H9 (cell line): Measurements from ENCODE around the gene PREP. TPM values are rescaled to one million over a fixed set of nuclear protein-coding genes. Genes with fewer than 3 reads are reported as not detected.

Experiments
- DNase-seq: peaks from one replicate; pipeline ENCODE4 v3.0.0-alpha.2; 2017
- H2AFZ ChIP-seq: one replicate; pipeline ENCODE4 v1.6.1; 2013; ENCODE audit warnings: mild to moderate bottlenecking, low read length, control low read depth, moderate library complexity
- H2AK5ac ChIP-seq: 2 replicates; pipeline ENCODE4 v1.6.1; 2013; ENCODE audit warnings: low read length, control low read depth, mixed read lengths; ENCODE audit not compliant: insufficient read length
- H2BK120ac ChIP-seq: one replicate; pipeline ENCODE4 v1.6.1; 2013; ENCODE audit warnings: low read depth, mild to moderate bottlenecking, low read length, control low read depth, inconsistent platforms; ENCODE audit not compliant: poor library complexity, severe bottlenecking
- H2BK12ac ChIP-seq: 2 replicates; pipeline ENCODE4 v1.6.1; 2013; ENCODE audit warnings: low read length, control low read depth, mixed read lengths, low read depth; ENCODE audit not compliant: insufficient read length
- H2BK15ac ChIP-seq: 2 replicates; pipeline ENCODE4 v1.6.1; 2013; ENCODE audit warnings: low read depth, low read length, control low read depth
- H2BK20ac ChIP-seq: one replicate; pipeline ENCODE4 v1.6.1; 2013; ENCODE audit warnings: low read depth, mild to moderate bottlenecking, low read length, control low read depth, inconsistent platforms; ENCODE audit not compliant: poor library complexity, severe bottlenecking
- H2BK5ac ChIP-seq: 2 replicates; pipeline ENCODE4 v1.6.1; 2013; ENCODE audit warnings: low read length, control low read depth, mixed read lengths; ENCODE audit not compliant: insufficient read length
- H3K14ac ChIP-seq: 2 replicates; pipeline ENCODE4 v1.6.1; 2013; ENCODE audit warnings: low read length, control low read depth; ENCODE audit not compliant: insufficient read depth
- H3K18ac ChIP-seq: 2 replicates; pipeline ENCODE4 v1.6.1; 2013; ENCODE audit warnings: low read depth, mild to moderate bottlenecking, mixed read lengths, low read length, control low read depth; ENCODE audit not compliant: insufficient read length
- H3K23ac ChIP-seq: 2 replicates; pipeline ENCODE4 v1.6.1; 2013; ENCODE audit warnings: low read length, control low read depth, mixed read lengths, low read depth; ENCODE audit not compliant: insufficient read length
- H3K23me2 ChIP-seq: 2 replicates; pipeline ENCODE4 v1.6.1; 2013; ENCODE audit warnings: low read depth, mild to moderate bottlenecking, mixed read lengths, low read length, control low read depth; ENCODE audit not compliant: insufficient read length, poor library complexity, severe bottlenecking
- H3K27ac ChIP-seq: 2 replicates; pipeline ENCODE4 v1.5.1; 2013; ENCODE audit warnings: low read length, control low read depth, mixed read lengths, low read depth; ENCODE audit not compliant: insufficient read length
- H3K27me3 ChIP-seq: 2 replicates; pipeline ENCODE4 v1.6.1; 2013; ENCODE audit warnings: low read length, control low read depth, inconsistent platforms; ENCODE audit not compliant: insufficient read depth
- H3K4ac ChIP-seq: 2 replicates; pipeline ENCODE4 v1.6.1; 2013; ENCODE audit warnings: low read depth, mild to moderate bottlenecking, control low read depth, inconsistent platforms, low read length, moderate library complexity
- H3K4me1 ChIP-seq: 2 replicates; pipeline ENCODE4 v1.6.1; 2013; ENCODE audit warnings: low read length, control low read depth, inconsistent platforms; ENCODE audit not compliant: insufficient read depth
- H3K4me2 ChIP-seq: 2 replicates; pipeline ENCODE4 v1.6.1; 2013; ENCODE audit warnings: low read length, control low read depth, mixed read lengths; ENCODE audit not compliant: insufficient read length, insufficient read depth
- H3K56ac ChIP-seq: 2 replicates; pipeline ENCODE4 v1.6.1; 2013; ENCODE audit warnings: low read depth, mild to moderate bottlenecking, mixed read lengths, low read length, control low read depth; ENCODE audit not compliant: insufficient read length
- H3K79me1 ChIP-seq: 2 replicates; pipeline ENCODE4 v1.6.1; 2013; ENCODE audit warnings: low read depth, mild to moderate bottlenecking, moderate library complexity, low read length, control low read depth, inconsistent platforms; ENCODE audit not compliant: insufficient read depth, poor library complexity, severe bottlenecking
- H3K79me2 ChIP-seq: 2 replicates; pipeline ENCODE4 v1.6.1; 2013; ENCODE audit warnings: low read length, control low read depth, inconsistent platforms; ENCODE audit not compliant: insufficient read depth
- H3K9ac ChIP-seq: 2 replicates; pipeline ENCODE4 v1.6.1; 2013; ENCODE audit warnings: low read length, control low read depth, mixed read lengths; ENCODE audit not compliant: insufficient read length; ENCODE audit errors: extremely low read depth
- H3K9me3 ChIP-seq: one replicate; pipeline ENCODE4 v1.6.1; 2013; ENCODE audit warnings: low read depth, low read length, inconsistent platforms; ENCODE audit not compliant: control insufficient read depth
- H3T11ph ChIP-seq: one replicate; pipeline ENCODE4 v1.6.1; 2013; ENCODE audit warnings: mild to moderate bottlenecking, low read length, control low read depth, inconsistent platforms
- H4K20me1 ChIP-seq: one replicate; pipeline ENCODE4 v1.6.1; 2013; ENCODE audit not compliant: control insufficient read depth, insufficient read length, insufficient read depth
- H4K5ac ChIP-seq: 2 replicates; pipeline ENCODE4 v1.6.1; 2013; ENCODE audit warnings: low read depth, mild to moderate bottlenecking, mixed read lengths, low read length, control low read depth; ENCODE audit not compliant: insufficient read length
- H4K8ac ChIP-seq: replicated peaks from 2 replicates; pipeline ENCODE4 v1.6.1; 2013; ENCODE audit warnings: low read length, control low read depth, mixed read lengths, low read depth; ENCODE audit not compliant: insufficient read length
- H4K91ac ChIP-seq: 2 replicates; pipeline ENCODE4 v1.6.1; 2013; ENCODE audit warnings: low read depth, mild to moderate bottlenecking, moderate library complexity, mixed read lengths, low read length, control low read depth; ENCODE audit not compliant: insufficient read length
- H3K27ac Mint-ChIP-seq, 3 experiments: 2 replicates in 2 of 3; 3 replicates in 1 of 3; pipeline ENCODE4 v1.8.0; 2020 to 2021; ENCODE audit warnings: mixed read lengths in 3 of 3, mild to moderate bottlenecking in 1 of 3, moderate library complexity in 1 of 3
- H3K27me3 Mint-ChIP-seq: 2 replicates; pipeline ENCODE4 v1.8.0; 2021; ENCODE audit warnings: low read depth, mild to moderate bottlenecking, moderate library complexity, mixed read lengths
- H3K36me3 Mint-ChIP-seq, 3 experiments: 2 replicates in 2 of 3; 3 replicates in 1 of 3; pipeline ENCODE4 v1.8.0; 2020 to 2021; ENCODE audit warnings: low read depth in 3 of 3, mixed read lengths in 3 of 3; ENCODE audit not compliant: insufficient read depth in 1 of 3
- H3K4me1 Mint-ChIP-seq, 2 experiments: 2 replicates each; pipeline ENCODE4 v1.8.0; 2020; ENCODE audit warnings: mixed read lengths in 2 of 2
- H3K4me3 Mint-ChIP-seq, 2 experiments: 2 replicates in 1 of 2; 3 replicates in 1 of 2; pipeline ENCODE4 v1.8.0; 2020 to 2021; ENCODE audit warnings: mild to moderate bottlenecking in 2 of 2, mixed read lengths in 2 of 2, moderate library complexity in 1 of 2
- H3K9me3 Mint-ChIP-seq, 2 experiments: 2 replicates in 1 of 2; 3 replicates in 1 of 2; pipeline ENCODE4 v1.8.0; 2020; ENCODE audit warnings: mild to moderate bottlenecking in 2 of 2, mixed read lengths in 2 of 2, moderate library complexity in 1 of 2
- CTCF ChIP-seq: fragments of 200-600 bp; sonication (generic); conservative IDR thresholded peaks from 3 replicates; pipeline ENCODE4 v1.8.0; 2021; ENCODE audit warnings: antibody characterized with exemption, mild to moderate bottlenecking
- WGBS: extraction: QIAGEN DNeasy Blood & Tissue Kit; methylation state at CpG from one replicate; pipeline ENCODE4 v1.1.7; 2013; ENCODE audit warnings: missing lambda C conversion rate, low lambda C conversion rate, mixed read lengths; ENCODE audit not compliant: insufficient read length; ENCODE audit errors: extremely low coverage; 5-methylcytosine and 5-hydroxymethylcytosine counted together
- total RNA-seq: library from RNA; stranded (reverse); gene quantifications from 2 replicates; pipeline ENCODE4 v1.2.1, GENCODE V29; 2021

PREP gene
- total RNA-seq, 1 experiment from 2014 or later: 54.0 TPM

- no peaks in the 10 kb centered on the region for H3K79me1 ChIP-seq
- H4K20me1 ChIP-seq: no peaks in the 10 kb centered on the region
- H3K23ac ChIP-seq: no peak overlapping the region
- no peak for DNase-seq
- H2BK5ac ChIP-seq: no peak overlapping the region
- H3K4ac ChIP-seq: no peak overlapping the region
- H2BK12ac ChIP-seq: no peak overlapping the region
- Mint-ChIP-seq H3K4me1 (no peaks in the 10 kb centered on the region), H3K36me3 (peaks cover 8 to 47% (median 22%) of the 10 kb centered on the region in 3 experiments), H3K4me3 (no peak overlapping the region), H3K27ac (no peak overlapping the region), H3K27me3 (no peaks in the 10 kb centered on the region), H3K9me3 (no peaks in the 10 kb centered on the region)
- H3K18ac ChIP-seq: no peak overlapping the region
- no peak overlapping the region for H2BK15ac ChIP-seq
- H2BK120ac ChIP-seq: no peak overlapping the region
- no peaks in the 10 kb centered on the region for H3K4me1 ChIP-seq
- H4K8ac ChIP-seq: no peak overlapping the region
- no peak overlapping the region for H2BK20ac ChIP-seq
- H4K5ac ChIP-seq: no peak overlapping the region
- H3K9me3 ChIP-seq: no peaks in the 10 kb centered on the region
- no peaks in the 10 kb centered on the region for H3K27me3 ChIP-seq
- no peak for TF ChIP-seq CTCF
- H3K14ac ChIP-seq: no peak overlapping the region
- H3K4me2 ChIP-seq: no peak overlapping the region
- H3K56ac ChIP-seq: no peak overlapping the region
- H4K91ac ChIP-seq: no peak overlapping the region
- no peak overlapping the region for H3T11ph ChIP-seq
- no peaks in the 10 kb centered on the region for H3K23me2 ChIP-seq
- WGBS: no CpG with 5 or more reads among the region's 4 CpGs
- H2AFZ ChIP-seq: no peak overlapping the region
- no peak overlapping the region for H2AK5ac ChIP-seq
- H3K9ac ChIP-seq: no peak overlapping the region
- H3K27ac ChIP-seq: no peak overlapping the region
- H3K79me2 ChIP-seq: no peaks in the 10 kb centered on the region
Measured at GRCh38 chr6:105332576-105332975, 70.3 kb downstream of the PREP start.
